GM12878 (cell line): ENCODE results near the gene NRP1. TPM values are rescaled to one million over a fixed set of nuclear protein-coding genes. Genes with fewer than 3 reads are reported as not detected.

Experiments
- ATAC-seq: fragments of 200-7000 bp; cut with Tn5 transposase; 3 replicates; pipeline ENCODE4 v1.9.1; 2020; ENCODE audit warnings: mild to moderate bottlenecking, moderate library complexity
- BruUV-seq: library from RNA; stranded (reverse); fragments of 400-500 nt; replicated peaks from 2 replicates; lab custom pipeline; 2021; lab: Mats Ljungman, UMichigan
- CTCF ChIA-PET: fragments of 300-600 bp; sonication (Branson Sonifier 250); formaldehyde crosslinking; extraction: SDS; loops from one replicate; lab custom pipeline; 2021; ENCODE audit warnings: inconsistent platforms; lab: Yijun Ruan, JAX
- POLR2A ChIA-PET: fragments of 350-600 bp; formaldehyde crosslinking; extraction: SDS; loops from one replicate; lab custom pipeline; 2021; ENCODE audit warnings: inconsistent platforms; lab: Charles Lee
- RAD21 ChIA-PET: fragments of 300-600 bp; sonication (Branson Sonifier 250); formaldehyde crosslinking; loops from one replicate; lab custom pipeline; 2023; ENCODE audit warnings: antibody characterized with exemption; ENCODE audit not compliant: unreplicated experiment; lab: Charles Lee
- SMC1A ChIA-PET: fragments of 300-600 bp; sonication (Branson Sonifier 250); formaldehyde crosslinking; loops from one replicate; lab custom pipeline; 2023; ENCODE audit not compliant: unreplicated experiment, uncharacterized antibody; lab: Charles Lee
- DNase-seq: peaks from one replicate; pipeline ENCODE4 v3.0.0-alpha.2; 2011; ENCODE audit warnings: low read depth, low spot score
- FAIRE-seq: peaks from 3 replicates; lab custom pipeline; 2011; peaks lifted over from hg19 to GRCh38; lab: Jason Lieb, UNC
- H2AFZ ChIP-seq: 2 replicates; pipeline ENCODE4 v1.6.0; 2011; ENCODE audit warnings: low read depth, low read length, control low read depth; ENCODE audit not compliant: control insufficient read depth
- H3K27ac ChIP-seq: 2 replicates; pipeline ENCODE4 v1.5.1; 2011; ENCODE audit warnings: control low read depth; ENCODE audit not compliant: control insufficient read depth, insufficient read depth
- H3K27me3 ChIP-seq, 2 experiments: replicated peaks in 1 of 2; 2 replicates each; pipeline versions ENCODE4 v1.6.0 to v1.6.1; 2011; ENCODE audit warnings: low read length in 1 of 2; ENCODE audit not compliant: control insufficient read depth in 2 of 2, insufficient read depth in 2 of 2
- H3K36me3 ChIP-seq, 2 experiments: 2 replicates each; pipeline ENCODE4 v1.5.1; 2011; ENCODE audit warnings: low read length in 1 of 2; ENCODE audit not compliant: control insufficient read depth in 2 of 2, insufficient read depth in 2 of 2
- H3K4me1 ChIP-seq: 2 replicates; pipeline ENCODE4 v1.6.1; 2011; ENCODE audit warnings: mild to moderate bottlenecking, low read length, moderate library complexity, mixed read lengths; ENCODE audit not compliant: control insufficient read depth, insufficient read depth
- H3K4me2 ChIP-seq: 2 replicates; pipeline ENCODE4 v1.6.0; 2011; ENCODE audit warnings: control low read depth; ENCODE audit not compliant: control insufficient read depth, insufficient read depth
- H3K4me3 ChIP-seq: fragments of 200-600 bp; sonication (generic); 2 replicates; pipeline ENCODE4 v1.5.1; 2016
- H3K79me2 ChIP-seq: 2 replicates; pipeline ENCODE4 v1.6.0; 2011; ENCODE audit warnings: low read length; ENCODE audit not compliant: control insufficient read depth, insufficient read depth
- H3K9ac ChIP-seq: 2 replicates; pipeline ENCODE4 v1.8.0; 2011; ENCODE audit warnings: low read length, control low read depth, mixed read lengths; ENCODE audit not compliant: control insufficient read depth, insufficient read depth
- H3K9me3 ChIP-seq: replicated peaks from 3 replicates; pipeline ENCODE4 v1.5.1; 2011; ENCODE audit warnings: mild to moderate bottlenecking, low read length; ENCODE audit not compliant: control insufficient read depth, insufficient read depth
- H4K20me1 ChIP-seq: 2 replicates; pipeline ENCODE4 v1.6.0; 2011; ENCODE audit not compliant: control insufficient read depth, insufficient read depth
- CREB1 ChIP-seq: IDR thresholded peaks from 2 replicates; pipeline ENCODE4 v1.6.1; 2012; ENCODE audit warnings: low read depth, mild to moderate bottlenecking, inconsistent platforms
- ELK1 ChIP-seq: IDR thresholded peaks from 2 replicates; pipeline ENCODE4 v1.6.1; 2012; ENCODE audit warnings: low read depth, low read length, improper control_type of control experiment
- FOXM1 ChIP-seq: IDR thresholded peaks from 2 replicates; pipeline ENCODE4 v1.6.1; 2012; ENCODE audit warnings: low read depth, mild to moderate bottlenecking, inconsistent platforms, low read length, moderate library complexity
- GABPA ChIP-seq: IDR thresholded peaks from 2 replicates; pipeline ENCODE4 v1.6.1; 2014; ENCODE audit warnings: antibody characterized with exemption, low read depth, mild to moderate bottlenecking, inconsistent platforms
- HDAC2 ChIP-seq: fragments of 200-600 bp; sonication (generic); IDR thresholded peaks from 2 replicates; pipeline ENCODE4 v1.6.1; 2017
- MTA3 ChIP-seq: IDR thresholded peaks from 2 replicates; pipeline ENCODE4 v1.6.1; 2012; ENCODE audit warnings: low read length, inconsistent platforms, borderline replicate concordance
- NFXL1 ChIP-seq: fragments of 450-650 bp; IDR thresholded peaks from 2 replicates; pipeline ENCODE4 v1.6.1; 2017; ENCODE audit warnings: antibody characterized with exemption, mild to moderate bottlenecking, borderline replicate concordance
- NFYA ChIP-seq: IDR thresholded peaks from 2 replicates; pipeline ENCODE4 v1.6.1; 2011; ENCODE audit warnings: low read depth, mild to moderate bottlenecking, low read length, improper control_type of control experiment, borderline replicate concordance
- PBX3 ChIP-seq: IDR thresholded peaks from 2 replicates; pipeline ENCODE4 v1.6.1; 2011; ENCODE audit warnings: mild to moderate bottlenecking, low read depth, low read length, moderate library complexity; ENCODE audit not compliant: insufficient replicate concordance
- PKNOX1 ChIP-seq: fragments of 450-650 bp; IDR thresholded peaks from 2 replicates; pipeline ENCODE4 v1.6.1; 2016; ENCODE audit warnings: mild to moderate bottlenecking
- PML ChIP-seq: IDR thresholded peaks from 2 replicates; pipeline ENCODE4 v1.6.1; 2012; ENCODE audit warnings: low read length, inconsistent platforms
- POLR2AphosphoS2 ChIP-seq: IDR thresholded peaks from 2 replicates; pipeline ENCODE4 v1.6.1; 2011; ENCODE audit warnings: low read depth, mild to moderate bottlenecking, low read length, improper control_type of control experiment, moderate library complexity
- RAD51 ChIP-seq: fragments of 450-650 bp; IDR thresholded peaks from 2 replicates; pipeline ENCODE4 v1.6.1; 2016; ENCODE audit warnings: moderate library complexity, mild to moderate bottlenecking, inconsistent platforms
- USF2 ChIP-seq: IDR thresholded peaks from 2 replicates; pipeline ENCODE4 v1.6.1; 2011; ENCODE audit warnings: low read depth, low read length, improper control_type of control experiment, borderline replicate concordance
- YY1 ChIP-seq: IDR thresholded peaks from 2 replicates; pipeline ENCODE4 v1.6.1; 2011; ENCODE audit warnings: low read depth, mild to moderate bottlenecking, low read length
- ZBED1 ChIP-seq: IDR thresholded peaks from 2 replicates; pipeline ENCODE4 v1.6.1; 2016; ENCODE audit warnings: borderline replicate concordance
- ZNF217 ChIP-seq: fragments of 450-650 bp; IDR thresholded peaks from 2 replicates; pipeline ENCODE4 v1.6.1; 2017; ENCODE audit warnings: antibody characterized with exemption, mild to moderate bottlenecking
- ZNF384 ChIP-seq: IDR thresholded peaks from 2 replicates; pipeline ENCODE4 v1.6.1; 2012; ENCODE audit warnings: low read depth, mild to moderate bottlenecking, low read length, improper control_type of control experiment, borderline replicate concordance
- WGBS: methylation state at CpG from one replicate; pipeline ENCODE4 v1.1.6; 2016; ENCODE audit warnings: low lambda C conversion rate; ENCODE audit not compliant: insufficient replicate concordance, insufficient coverage; ENCODE audit errors: missing lambda C conversion rate; 5-methylcytosine and 5-hydroxymethylcytosine counted together
- in situ Hi-C: fragments of 300-500 bp; cut with MboI; formaldehyde crosslinking; loops from 9 replicates; pipeline ENCODE4 v1.14.3; 2018; ENCODE audit warnings: mixed read lengths
- intact Hi-C: fragments of 100-400 bp; cut with micrococcal nuclease; formaldehyde crosslinking; loops from one replicate; pipeline ENCODE4 v1.14.2; 2022; ENCODE audit not compliant: unreplicated experiment
- polyA plus RNA-seq, 11 experiments: library from polyadenylated mRNA; depleted of rRNA in 4 of 11; unstranded in 6 of 11; stranded (reverse) in 5 of 11; fragments of >200 nt; fragmentation: Nextera tagmentation in 4 of 11; fragmentation: Illumina TruSeq in 1 of 11; extraction: Ambion mirVana in 4 of 11; extraction: Trizol in 1 of 11; gene quantifications; 1 replicate in 1 of 11; 2 replicates in 10 of 11; pipeline versions ENCODE4 v1.2.1 to v1.2.3, GENCODE V29; 2011 to 2016; ENCODE audit warnings: inconsistent platforms in 2 of 11, missing spikeins in 2 of 11, low read depth in 1 of 11
- total RNA-seq, 4 experiments: library from RNA; depleted of rRNA in 3 of 4; stranded (reverse); fragments of >200 nt in 3 of 4; fragmentation: Illumina TruSeq in 1 of 4; extraction: Trizol in 1 of 4; gene quantifications; 2 replicates each; pipeline versions ENCODE4 v1.2.1 to v1.2.3, GENCODE V29; 2013 to 2021

NRP1 gene
- total and polyA plus RNA-seq, 10 of the 15 experiments (the other 5 are each of a cell fraction or from before 2014, with no cell fraction given) = 0.11 to 12.1 (median 0.52) TPM

GRCh38 chr10:33236916-33237315, 97.6 kb downstream of the NRP1 start:
- no TSS peak for BruUV-seq
- POLR2A ChIA-PET = no interaction called here
- SMC1A ChIA-PET = no interaction called here
- no peak overlapping the region for H3K4me3 ChIP-seq
- intact Hi-C loops = no loop called here
- H2AFZ ChIP-seq = no peak overlapping the region
- WGBS = 26% methylated on average over 6 of the region's 6 CpGs
- ATAC-seq = no peak
- no peaks in the 10 kb centered on the region for H3K27me3 ChIP-seq
- RAD21 ChIA-PET = no interaction called here
- H3K9ac ChIP-seq = no peak overlapping the region
- FAIRE-seq = no peak
- H3K27ac ChIP-seq = no peak overlapping the region
- H4K20me1 ChIP-seq = no peaks in the 10 kb centered on the region
- TF ChIP-seq NFXL1 = no peak
- no peak for TF ChIP-seq PBX3
- TF ChIP-seq ZNF384 = no peak
- TF ChIP-seq HDAC2 = no peak
- TF ChIP-seq PML = no peak
- no peak for TF ChIP-seq GABPA
- TF ChIP-seq RAD51 = no peak
- TF ChIP-seq ELK1 = no peak
- no peak for TF ChIP-seq ZBED1
- no peak for TF ChIP-seq USF2
- TF ChIP-seq ZNF217 = no peak
- no peak for TF ChIP-seq FOXM1
- no peak for TF ChIP-seq YY1
- TF ChIP-seq NFYA = no peak
- no peak for TF ChIP-seq CREB1
- no peak for TF ChIP-seq MTA3
- TF ChIP-seq PKNOX1 = no peak
- no peak for TF ChIP-seq POLR2AphosphoS2
- no peaks in the 10 kb centered on the region for H3K36me3 ChIP-seq
- in situ Hi-C loops = no loop called here
- no peaks in the 10 kb centered on the region for H3K4me1 ChIP-seq
- DNase-seq = no peak
- H3K9me3 ChIP-seq = no peaks in the 10 kb centered on the region
- CTCF ChIA-PET = interaction anchor here (0.8 kb wide), 1 partner anchor 91 kb away, joined by 3 read pairs; no protein-coding TSS in a partner anchor
- H3K79me2 ChIP-seq = no peaks in the 10 kb centered on the region
- no peak overlapping the region for H3K4me2 ChIP-seq
